PC-3 (cell line): Measurements from ENCODE around the gene TELO2. TPM values are rescaled to one million over a fixed set of nuclear protein-coding genes. Genes with fewer than 3 reads are reported as not detected.

Source experiments
- ATAC-seq: fragments of 200-7000 bp; cut with Tn5 transposase; 2 replicates; pipeline ENCODE4 v1.9.1; 2020; ENCODE audit warnings: mild to moderate bottlenecking, moderate library complexity
- BruUV-seq: library from RNA; stranded (reverse); fragments of 400-500 nt; replicated peaks from 2 replicates; lab custom pipeline; 2021; lab: Mats Ljungman, UMichigan
- CTCF ChIA-PET: fragments of 300-600 bp; sonication (Branson Sonifier 250); formaldehyde crosslinking; loops from one replicate; lab custom pipeline; 2022; ENCODE audit warnings: antibody characterized with exemption; lab: Charles Lee
- POLR2A ChIA-PET: fragments of 300-600 bp; sonication (Branson Sonifier 250); formaldehyde crosslinking; loops from one replicate; lab custom pipeline; 2022; ENCODE audit warnings: antibody characterized with exemption; ENCODE audit not compliant: unreplicated experiment; lab: Charles Lee
- DNase-seq: peaks from one replicate; pipeline ENCODE4 v3.0.0-alpha.2; 2015
- H2AFZ ChIP-seq: fragments of 300-600 bp; sonication (generic); 2 replicates; pipeline ENCODE4 v1.6.0; 2016; ENCODE audit warnings: antibody characterized with exemption, low read length
- H3F3A ChIP-seq: fragments of 300-600 bp; sonication (generic); one replicate; pipeline ENCODE4 v1.6.0; 2017; ENCODE audit warnings: antibody characterized with exemption, low read length, control low read depth, mild to moderate bottlenecking; ENCODE audit not compliant: unreplicated experiment
- H3K27ac ChIP-seq: fragments of 300-600 bp; sonication (generic); 2 replicates; pipeline ENCODE4 v1.5.1; 2016; ENCODE audit warnings: mild to moderate bottlenecking, low read length
- H3K27me3 ChIP-seq: fragments of 300-600 bp; sonication (generic); 2 replicates; pipeline ENCODE4 v1.6.1; 2016; ENCODE audit warnings: low read length, mixed read lengths
- H3K36me3 ChIP-seq: fragments of 300-600 bp; sonication (generic); 2 replicates; pipeline ENCODE4 v1.6.1; 2016; ENCODE audit warnings: low read depth, mixed run types, low read length, mixed read lengths
- H3K4me1 ChIP-seq: fragments of 300-600 bp; sonication (generic); 2 replicates; pipeline ENCODE4 v1.5.1; 2016; ENCODE audit warnings: low read length; ENCODE audit not compliant: insufficient read depth
- H3K4me2 ChIP-seq: fragments of 300-600 bp; sonication (generic); 2 replicates; pipeline ENCODE4 v1.6.0; 2016; ENCODE audit warnings: low read length
- H3K4me3 ChIP-seq: fragments of 300-600 bp; sonication (generic); 2 replicates; pipeline ENCODE4 v1.5.1; 2016; ENCODE audit warnings: mild to moderate bottlenecking, low read length, mixed read lengths
- H3K79me2 ChIP-seq: fragments of 300-600 bp; sonication (generic); 2 replicates; pipeline ENCODE4 v1.6.1; 2017; ENCODE audit warnings: low read length, mixed read lengths
- H3K9ac ChIP-seq: fragments of 300-600 bp; sonication (generic); 2 replicates; pipeline ENCODE4 v1.6.0; 2016; ENCODE audit warnings: mild to moderate bottlenecking, low read length
- H3K9me2 ChIP-seq: fragments of 300-600 bp; sonication (generic); replicated peaks from 2 replicates; pipeline ENCODE4 v1.6.1; 2016; ENCODE audit warnings: mixed run types, low read length, mixed read lengths
- H3K9me3 ChIP-seq: fragments of 300-600 bp; sonication (generic); 2 replicates; pipeline ENCODE4 v1.6.1; 2016; ENCODE audit warnings: low read length, mixed read lengths
- H4K20me1 ChIP-seq: fragments of 300-600 bp; sonication (generic); 2 replicates; pipeline ENCODE4 v1.6.1; 2016; ENCODE audit warnings: low read length, mixed read lengths
- CTCF ChIP-seq: fragments of 300-600 bp; sonication (generic); conservative IDR thresholded peaks from 2 replicates; pipeline ENCODE4 v1.5.1; 2017; ENCODE audit warnings: antibody characterized with exemption, low read depth, mild to moderate bottlenecking, low read length
- EZH2 ChIP-seq: fragments of 300-600 bp; sonication (generic); IDR thresholded peaks from one replicate; pipeline ENCODE4 v1.6.1; 2017; ENCODE audit warnings: antibody characterized with exemption, mild to moderate bottlenecking, low read length; ENCODE audit not compliant: unreplicated experiment
- EZH2phosphoT487 ChIP-seq: fragments of 300-600 bp; sonication (generic); IDR thresholded peaks from 2 replicates; pipeline ENCODE4 v1.6.1; 2018; ENCODE audit warnings: mild to moderate bottlenecking, antibody characterized with exemption, low read length, borderline replicate concordance
- intact Hi-C: fragments of 100-400 bp; cut with micrococcal nuclease; formaldehyde crosslinking; loops from 2 replicates; pipeline ENCODE4 v1.9.0; 2023
- total RNA-seq: library from RNA; depleted of rRNA; stranded (reverse); fragments of >200 nt; gene quantifications from 2 replicates; pipeline ENCODE4 v1.2.3, GENCODE V29; 2014

Gene TELO2
- total RNA-seq, 1 experiment from 2014 or later: 37.8 TPM

GRCh38 chr16:1524366-1524765 lies 31.2 kb downstream of the TELO2 start:
- H3K27ac ChIP-seq: no peak overlapping the region
- H3K9me3 ChIP-seq: no peaks in the 10 kb centered on the region
- no peaks in the 10 kb centered on the region for H3K36me3 ChIP-seq
- no peak overlapping the region for H3K4me2 ChIP-seq
- H3K4me3 ChIP-seq: no peak overlapping the region
- CTCF ChIA-PET: no interaction called here
- no peak overlapping the region for H3K9ac ChIP-seq
- POLR2A ChIA-PET: no interaction called here
- ATAC-seq: no peak
- H3K27me3 ChIP-seq: no peaks in the 10 kb centered on the region
- H2AFZ ChIP-seq: no peak overlapping the region
- TF ChIP-seq EZH2 (no peak), EZH2phosphoT487 (no peak), CTCF (no peak)
- DNase-seq: no peak
- H3K9me2 ChIP-seq: no peaks in the 10 kb centered on the region
- intact Hi-C loops: no loop called here
- H3F3A ChIP-seq: no peaks in the 10 kb centered on the region
- H3K79me2 ChIP-seq: no peaks in the 10 kb centered on the region
- no peaks in the 10 kb centered on the region for H4K20me1 ChIP-seq
- no peaks in the 10 kb centered on the region for H3K4me1 ChIP-seq
- no TSS peak for BruUV-seq

GRCh38 chr16:1525871-1526607 lies 32.9 kb downstream of the TELO2 start:
- Histone ChIP-seq H3F3A (no peaks in the 10 kb centered on the region), H3K27ac (no peak overlapping the region), H3K36me3 (no peaks in the 10 kb centered on the region), H3K27me3 (no peaks in the 10 kb centered on the region), H3K4me3 (no peak overlapping the region), H3K9me3 (no peaks in the 10 kb centered on the region), H3K4me2 (no peak overlapping the region), H4K20me1 (no peaks in the 10 kb centered on the region), H2AFZ (no peak overlapping the region), H3K4me1 (no peaks in the 10 kb centered on the region), H3K9me2 (no peaks in the 10 kb centered on the region), H3K9ac (no peak overlapping the region), H3K79me2 (no peaks in the 10 kb centered on the region)
- DNase-seq (no peak), ATAC-seq (no peak)
- ChIA-PET CTCF (no interaction called here), POLR2A (no interaction called here)
- intact Hi-C loops: no loop called here
- no TSS peak for BruUV-seq
- TF ChIP-seq EZH2phosphoT487 (no peak), CTCF (no peak), EZH2 (no peak)

GRCh38 chr16:1526608-1527555 lies 33.7 kb downstream of the TELO2 start:
- H3K9me3 ChIP-seq: no peaks in the 10 kb centered on the region
- no peaks in the 10 kb centered on the region for H3K79me2 ChIP-seq
- ATAC-seq (no peak), DNase-seq (no peak)
- no peak for TF ChIP-seq EZH2
- no peak for TF ChIP-seq EZH2phosphoT487
- TF ChIP-seq CTCF: no peak
- no peak overlapping the region for H3K27ac ChIP-seq
- no peak overlapping the region for H2AFZ ChIP-seq
- H4K20me1 ChIP-seq: no peaks in the 10 kb centered on the region
- H3K4me3 ChIP-seq: no peak overlapping the region
- H3K9ac ChIP-seq: no peak overlapping the region
- intact Hi-C loops: no loop called here
- no TSS peak for BruUV-seq
- no peaks in the 10 kb centered on the region for H3K27me3 ChIP-seq
- H3K4me1 ChIP-seq: no peaks in the 10 kb centered on the region
- no peaks in the 10 kb centered on the region for H3K36me3 ChIP-seq
- CTCF ChIA-PET: no interaction called here
- POLR2A ChIA-PET: no interaction called here
- no peaks in the 10 kb centered on the region for H3K9me2 ChIP-seq
- no peaks in the 10 kb centered on the region for H3F3A ChIP-seq
- H3K4me2 ChIP-seq: no peak overlapping the region
